HepG2 (cell line): ENCODE results near the gene EGR2. TPM values are rescaled to one million over a fixed set of nuclear protein-coding genes. Genes with fewer than 3 reads are reported as not detected.
A peak's percentile ranks its signal among the peaks of the same experiment; 100 is the strongest.

Source experiments
- AGO2 ChIP-seq: fragments of 200-400 bp; formaldehyde crosslinking; optimal IDR thresholded peaks from 2 replicates; pipeline ENCODE3; 2017; ENCODE audit warnings: mild to moderate bottlenecking, low read depth, low read length, moderate library complexity
- CBFB ChIP-seq: sonication (generic); formaldehyde crosslinking; IDR thresholded peaks from 2 replicates; pipeline ENCODE4 v1.4.0; 2020; ENCODE audit warnings: missing genetic modification reagents
- DR1 ChIP-seq: sonication (generic); formaldehyde crosslinking; IDR thresholded peaks from 2 replicates; pipeline ENCODE4 v1.8.0; 2021; ENCODE audit warnings: mild to moderate bottlenecking, missing genetic modification reagents, inconsistent platforms
- EEA1 ChIP-seq: sonication (generic); formaldehyde crosslinking; IDR thresholded peaks from 2 replicates; pipeline ENCODE4 v1.5.1; 2020; ENCODE audit warnings: mild to moderate bottlenecking, missing genetic modification reagents, borderline replicate concordance
- FOSL2 ChIP-seq: sonication (generic); formaldehyde crosslinking; IDR thresholded peaks from 2 replicates; pipeline ENCODE4 v1.4.0; 2020; ENCODE audit warnings: missing genetic modification reagents
- FOXK1 ChIP-seq: sonication (generic); formaldehyde crosslinking; IDR thresholded peaks from 2 replicates; pipeline ENCODE4 v1.4.0; 2020; ENCODE audit warnings: low read depth, missing genetic modification reagents, borderline replicate concordance
- HCFC1 ChIP-seq: fragments of 150-350 bp; IDR thresholded peaks from 2 replicates; pipeline ENCODE4 v1.6.1; 2014; ENCODE audit warnings: low read depth, low read length
- KAT7 ChIP-seq: IDR thresholded peaks from 2 replicates; pipeline ENCODE4 v1.6.1; 2018; ENCODE audit warnings: borderline replicate concordance, missing compliant biosample characterization
- MTF2 ChIP-seq: sonication (generic); formaldehyde crosslinking; IDR thresholded peaks from 2 replicates; pipeline ENCODE4 v1.5.0; 2020; ENCODE audit warnings: missing genetic modification reagents, borderline replicate concordance
- NR2C2 ChIP-seq: sonication (generic); formaldehyde crosslinking; IDR thresholded peaks from 2 replicates; pipeline ENCODE4 v1.4.0; 2020; ENCODE audit warnings: missing genetic modification reagents, mild to moderate bottlenecking, moderate library complexity, borderline replicate concordance
- RBAK ChIP-seq: sonication (generic); formaldehyde crosslinking; IDR thresholded peaks from 2 replicates; pipeline ENCODE4 v1.5.1; 2020; ENCODE audit warnings: mild to moderate bottlenecking, missing genetic modification reagents
- RORA ChIP-seq: sonication (generic); formaldehyde crosslinking; IDR thresholded peaks from 2 replicates; pipeline ENCODE4 v1.5.0; 2020; ENCODE audit warnings: mild to moderate bottlenecking, missing genetic modification reagents, moderate library complexity
- SSRP1 ChIP-seq: IDR thresholded peaks from 2 replicates; pipeline ENCODE4 v1.6.1; 2016; ENCODE audit warnings: control low read depth
- ZBTB38 ChIP-seq: sonication (generic); formaldehyde crosslinking; IDR thresholded peaks from 2 replicates; pipeline ENCODE4 v1.5.1; 2020; ENCODE audit warnings: mild to moderate bottlenecking, missing genetic modification reagents
- ZNF598 ChIP-seq: sonication (generic); formaldehyde crosslinking; IDR thresholded peaks from 2 replicates; pipeline ENCODE4 v1.5.1; 2020; ENCODE audit warnings: mild to moderate bottlenecking, missing genetic modification reagents, borderline replicate concordance
- ZNF777 ChIP-seq: sonication (generic); formaldehyde crosslinking; IDR thresholded peaks from 2 replicates; pipeline ENCODE4 v1.4.0; 2020; ENCODE audit warnings: missing genetic modification reagents
- ZNF782 ChIP-seq: sonication (generic); formaldehyde crosslinking; IDR thresholded peaks from 2 replicates; pipeline ENCODE4 v1.4.0; 2020; ENCODE audit warnings: missing genetic modification reagents, mild to moderate bottlenecking, borderline replicate concordance
- ZSCAN12 ChIP-seq: sonication (generic); formaldehyde crosslinking; IDR thresholded peaks from 2 replicates; pipeline ENCODE4 v1.9.0; 2021; ENCODE audit warnings: mild to moderate bottlenecking, missing genetic modification reagents
- polyA plus RNA-seq, 8 experiments: library from polyadenylated mRNA; depleted of rRNA in 3 of 8; stranded (reverse) in 7 of 8; unstranded in 1 of 8; fragments of >200 nt; fragmentation: Illumina TruSeq in 4 of 8; extraction: Trizol in 4 of 8; gene quantifications; 2 replicates each; pipeline versions ENCODE4 v1.2.1 to v1.2.3, GENCODE V29; 2011 to 2016; ENCODE audit warnings: low read depth in 4 of 8, missing spikeins in 1 of 8, mixed read lengths in 1 of 8; ENCODE audit not compliant: insufficient read depth in 1 of 8
- total RNA-seq, 5 experiments: library from RNA; depleted of rRNA; stranded (reverse); fragments of >200 nt; fragmentation: Illumina TruSeq; extraction: Trizol; gene quantifications; 2 replicates each; pipeline ENCODE4 v1.2.3, GENCODE V29; 2016; ENCODE audit warnings: low read depth in 1 of 5
- TF ChIP-seq, protein P1 (sequence below): sonication (generic); formaldehyde crosslinking; IDR thresholded peaks from 2 replicates; pipeline ENCODE4 v1.9.0; 2021; ENCODE audit warnings: missing genetic modification reagents, borderline replicate concordance
- TF ChIP-seq, protein P2 (sequence below): IDR thresholded peaks from 2 replicates; pipeline ENCODE4 v1.6.1; 2018; ENCODE audit warnings: missing genetic modification reagents, mild to moderate bottlenecking, missing compliant biosample characterization
- TF ChIP-seq, protein P3 (sequence below): sonication (generic); formaldehyde crosslinking; IDR thresholded peaks from 2 replicates; pipeline ENCODE4 v1.4.0; 2020; ENCODE audit warnings: missing genetic modification reagents
- TF ChIP-seq, protein P4 (sequence below): sonication (generic); formaldehyde crosslinking; IDR thresholded peaks from 2 replicates; pipeline ENCODE4 v1.4.0; 2020; ENCODE audit warnings: missing genetic modification reagents

Gene EGR2
- total and polyA plus RNA-seq, 2 of the 13 experiments (the other 11 are each of a cell fraction or from before 2014, with no cell fraction given): 0.11 to 0.15 TPM

DNA sequence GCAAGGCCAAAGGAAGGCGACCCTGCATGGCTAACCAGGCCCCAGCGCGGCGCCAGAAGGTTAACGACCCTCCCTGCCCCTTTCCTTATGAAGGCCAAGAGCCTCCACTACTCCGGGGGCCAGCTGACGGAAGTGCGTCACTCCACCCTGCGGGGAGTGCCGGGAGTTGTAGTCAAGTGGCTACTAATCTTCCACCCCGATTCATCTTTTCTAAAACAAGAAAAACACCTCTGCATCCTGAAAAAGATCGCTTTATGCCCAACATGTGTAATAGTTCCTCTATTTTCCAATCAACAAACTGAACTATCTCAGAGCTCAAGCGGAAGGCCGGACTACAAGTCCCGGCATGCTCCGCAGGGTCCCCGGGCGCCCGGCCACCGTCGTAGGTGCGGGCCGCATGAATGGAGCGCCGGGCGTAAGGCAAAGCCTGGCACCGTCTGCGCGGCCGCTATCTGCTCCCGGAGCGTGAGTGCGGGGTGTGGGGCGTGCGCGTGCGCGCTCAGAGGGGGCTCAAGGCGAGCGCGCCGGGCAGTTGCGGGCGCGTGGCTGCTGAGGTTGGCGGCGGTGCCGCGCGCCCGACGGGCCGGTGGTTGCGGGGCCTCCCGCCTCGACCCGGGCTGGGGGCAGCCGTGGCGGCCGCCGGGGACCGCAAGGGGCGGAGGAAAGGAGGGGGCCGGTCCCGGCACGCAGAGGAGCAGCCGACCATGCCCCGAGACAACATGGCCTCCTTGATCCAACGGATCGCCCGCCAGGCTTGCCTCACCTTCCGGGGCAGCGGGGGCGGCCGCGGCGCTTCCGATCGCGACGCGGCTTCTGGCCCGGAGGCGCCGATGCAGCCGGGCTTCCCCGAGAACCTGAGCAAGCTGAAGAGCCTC is 11.6 kb downstream of the EGR2 start, which contains the start of gene ADO (continued):
- TF ChIP-seq, protein P1, sequence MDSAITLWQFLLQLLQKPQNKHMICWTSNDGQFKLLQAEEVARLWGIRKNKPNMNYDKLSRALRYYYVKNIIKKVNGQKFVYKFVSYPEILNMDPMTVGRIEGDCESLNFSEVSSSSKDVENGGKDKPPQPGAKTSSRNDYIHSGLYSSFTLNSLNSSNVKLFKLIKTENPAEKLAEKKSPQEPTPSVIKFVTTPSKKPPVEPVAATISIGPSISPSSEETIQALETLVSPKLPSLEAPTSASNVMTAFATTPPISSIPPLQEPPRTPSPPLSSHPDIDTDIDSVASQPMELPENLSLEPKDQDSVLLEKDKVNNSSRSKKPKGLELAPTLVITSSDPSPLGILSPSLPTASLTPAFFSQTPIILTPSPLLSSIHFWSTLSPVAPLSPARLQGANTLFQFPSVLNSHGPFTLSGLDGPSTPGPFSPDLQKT (CRISPR knock-in tag): no peak
- TF ChIP-seq ZSCAN12 (CRISPR knock-in tag) (peak; percentile 29; the same call in 1 of the 2 replicates), DR1 (CRISPR knock-in tag) (0 out of 2 replicates have a peak, but pooled peaks have one; percentile 5), ZNF777 (peak; percentile 91), SSRP1 (CRISPR knock-in tag) (no peak), RBAK (CRISPR knock-in tag) (no peak), MTF2 (CRISPR knock-in tag) (no peak), KAT7 (peak; percentile 45; the same call in 1 of the 2 replicates), RORA (CRISPR knock-in tag) (no peak), NR2C2 (CRISPR knock-in tag) (peak; percentile 80), FOXK1 (CRISPR knock-in tag) (peak; percentile 49; the same call in 1 of the 2 replicates), ZBTB38 (CRISPR knock-in tag) (0 out of 2 replicates have a peak, but pooled peaks have one; percentile 22), CBFB (peak; percentile 66), FOSL2 (CRISPR knock-in tag) (no peak; the same call in 1 of the 2 replicates), ZNF598 (CRISPR knock-in tag) (peak; percentile 4; the same call in 1 of the 2 replicates), HCFC1 (peak; percentile 84), EEA1 (CRISPR knock-in tag) (0 out of 2 replicates have a peak, but pooled peaks have one; percentile 2), ZNF782 (CRISPR knock-in tag) (no peak; the same call in 1 of the 2 replicates), AGO2 (peak; percentile 74)
- TF ChIP-seq, protein P2, sequence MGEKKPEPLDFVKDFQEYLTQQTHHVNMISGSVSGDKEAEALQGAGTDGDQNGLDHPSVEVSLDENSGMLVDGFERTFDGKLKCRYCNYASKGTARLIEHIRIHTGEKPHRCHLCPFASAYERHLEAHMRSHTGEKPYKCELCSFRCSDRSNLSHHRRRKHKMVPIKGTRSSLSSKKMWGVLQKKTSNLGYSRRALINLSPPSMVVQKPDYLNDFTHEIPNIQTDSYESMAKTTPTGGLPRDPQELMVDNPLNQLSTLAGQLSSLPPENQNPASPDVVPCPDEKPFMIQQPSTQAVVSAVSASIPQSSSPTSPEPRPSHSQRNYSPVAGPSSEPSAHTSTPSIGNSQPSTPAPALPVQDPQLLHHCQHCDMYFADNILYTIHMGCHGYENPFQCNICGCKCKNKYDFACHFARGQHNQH: peak; percentile 27; the same call in 1 of the 2 replicates
- TF ChIP-seq, protein P3, sequence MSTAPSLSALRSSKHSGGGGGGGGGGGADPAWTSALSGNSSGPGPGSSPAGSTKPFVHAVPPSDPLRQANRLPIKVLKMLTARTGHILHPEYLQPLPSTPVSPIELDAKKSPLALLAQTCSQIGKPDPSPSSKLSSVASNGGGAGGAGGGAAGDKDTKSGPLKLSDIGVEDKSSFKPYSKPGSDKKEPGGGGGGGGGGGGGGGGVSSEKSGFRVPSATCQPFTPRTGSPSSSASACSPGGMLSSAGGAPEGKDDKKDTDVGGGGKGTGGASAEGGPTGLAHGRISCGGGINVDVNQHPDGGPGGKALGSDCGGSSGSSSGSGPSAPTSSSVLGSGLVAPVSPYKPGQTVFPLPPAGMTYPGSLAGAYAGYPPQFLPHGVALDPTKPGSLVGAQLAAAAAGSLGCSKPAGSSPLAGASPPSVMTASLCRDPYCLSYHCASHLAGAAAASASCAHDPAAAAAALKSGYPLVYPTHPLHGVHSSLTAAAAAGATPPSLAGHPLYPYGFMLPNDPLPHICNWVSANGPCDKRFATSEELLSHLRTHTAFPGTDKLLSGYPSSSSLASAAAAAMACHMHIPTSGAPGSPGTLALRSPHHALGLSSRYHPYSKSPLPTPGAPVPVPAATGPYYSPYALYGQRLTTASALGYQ (CRISPR knock-in tag): no peak
- TF ChIP-seq, protein P4, sequence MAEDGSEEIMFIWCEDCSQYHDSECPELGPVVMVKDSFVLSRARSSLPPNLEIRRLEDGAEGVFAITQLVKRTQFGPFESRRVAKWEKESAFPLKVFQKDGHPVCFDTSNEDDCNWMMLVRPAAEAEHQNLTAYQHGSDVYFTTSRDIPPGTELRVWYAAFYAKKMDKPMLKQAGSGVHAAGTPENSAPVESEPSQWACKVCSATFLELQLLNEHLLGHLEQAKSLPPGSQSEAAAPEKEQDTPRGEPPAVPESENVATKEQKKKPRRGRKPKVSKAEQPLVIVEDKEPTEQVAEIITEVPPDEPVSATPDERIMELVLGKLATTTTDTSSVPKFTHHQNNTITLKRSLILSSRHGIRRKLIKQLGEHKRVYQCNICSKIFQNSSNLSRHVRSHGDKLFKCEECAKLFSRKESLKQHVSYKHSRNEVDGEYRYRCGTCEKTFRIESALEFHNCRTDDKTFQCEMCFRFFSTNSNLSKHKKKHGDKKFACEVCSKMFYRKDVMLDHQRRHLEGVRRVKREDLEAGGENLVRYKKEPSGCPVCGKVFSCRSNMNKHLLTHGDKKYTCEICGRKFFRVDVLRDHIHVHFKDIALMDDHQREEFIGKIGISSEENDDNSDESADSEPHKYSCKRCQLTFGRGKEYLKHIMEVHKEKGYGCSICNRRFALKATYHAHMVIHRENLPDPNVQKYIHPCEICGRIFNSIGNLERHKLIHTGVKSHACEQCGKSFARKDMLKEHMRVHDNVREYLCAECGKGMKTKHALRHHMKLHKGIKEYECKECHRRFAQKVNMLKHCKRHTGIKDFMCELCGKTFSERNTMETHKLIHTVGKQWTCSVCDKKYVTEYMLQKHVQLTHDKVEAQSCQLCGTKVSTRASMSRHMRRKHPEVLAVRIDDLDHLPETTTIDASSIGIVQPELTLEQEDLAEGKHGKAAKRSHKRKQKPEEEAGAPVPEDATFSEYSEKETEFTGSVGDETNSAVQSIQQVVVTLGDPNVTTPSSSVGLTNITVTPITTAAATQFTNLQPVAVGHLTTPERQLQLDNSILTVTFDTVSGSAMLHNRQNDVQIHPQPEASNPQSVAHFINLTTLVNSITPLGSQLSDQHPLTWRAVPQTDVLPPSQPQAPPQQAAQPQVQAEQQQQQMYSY: peak; percentile 95
